Airway epithelial cell (primary cell): ENCODE results near the gene FLNC. TPM values are rescaled to one million over a fixed set of nuclear protein-coding genes. Genes with fewer than 3 reads are reported as not detected.

Experiments
- total RNA-seq: library from RNA; depleted of rRNA; stranded (reverse); fragments of >200 nt; gene quantifications from 2 replicates; pipeline ENCODE4 v1.2.3, GENCODE V29; 2015

FLNC gene, protein sequence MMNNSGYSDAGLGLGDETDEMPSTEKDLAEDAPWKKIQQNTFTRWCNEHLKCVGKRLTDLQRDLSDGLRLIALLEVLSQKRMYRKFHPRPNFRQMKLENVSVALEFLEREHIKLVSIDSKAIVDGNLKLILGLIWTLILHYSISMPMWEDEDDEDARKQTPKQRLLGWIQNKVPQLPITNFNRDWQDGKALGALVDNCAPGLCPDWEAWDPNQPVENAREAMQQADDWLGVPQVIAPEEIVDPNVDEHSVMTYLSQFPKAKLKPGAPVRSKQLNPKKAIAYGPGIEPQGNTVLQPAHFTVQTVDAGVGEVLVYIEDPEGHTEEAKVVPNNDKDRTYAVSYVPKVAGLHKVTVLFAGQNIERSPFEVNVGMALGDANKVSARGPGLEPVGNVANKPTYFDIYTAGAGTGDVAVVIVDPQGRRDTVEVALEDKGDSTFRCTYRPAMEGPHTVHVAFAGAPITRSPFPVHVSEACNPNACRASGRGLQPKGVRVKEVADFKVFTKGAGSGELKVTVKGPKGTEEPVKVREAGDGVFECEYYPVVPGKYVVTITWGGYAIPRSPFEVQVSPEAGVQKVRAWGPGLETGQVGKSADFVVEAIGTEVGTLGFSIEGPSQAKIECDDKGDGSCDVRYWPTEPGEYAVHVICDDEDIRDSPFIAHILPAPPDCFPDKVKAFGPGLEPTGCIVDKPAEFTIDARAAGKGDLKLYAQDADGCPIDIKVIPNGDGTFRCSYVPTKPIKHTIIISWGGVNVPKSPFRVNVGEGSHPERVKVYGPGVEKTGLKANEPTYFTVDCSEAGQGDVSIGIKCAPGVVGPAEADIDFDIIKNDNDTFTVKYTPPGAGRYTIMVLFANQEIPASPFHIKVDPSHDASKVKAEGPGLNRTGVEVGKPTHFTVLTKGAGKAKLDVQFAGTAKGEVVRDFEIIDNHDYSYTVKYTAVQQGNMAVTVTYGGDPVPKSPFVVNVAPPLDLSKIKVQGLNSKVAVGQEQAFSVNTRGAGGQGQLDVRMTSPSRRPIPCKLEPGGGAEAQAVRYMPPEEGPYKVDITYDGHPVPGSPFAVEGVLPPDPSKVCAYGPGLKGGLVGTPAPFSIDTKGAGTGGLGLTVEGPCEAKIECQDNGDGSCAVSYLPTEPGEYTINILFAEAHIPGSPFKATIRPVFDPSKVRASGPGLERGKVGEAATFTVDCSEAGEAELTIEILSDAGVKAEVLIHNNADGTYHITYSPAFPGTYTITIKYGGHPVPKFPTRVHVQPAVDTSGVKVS (N-terminal part only)
- total RNA-seq = 0.84 and 0.85 TPM in 2 replicates

DNA sequence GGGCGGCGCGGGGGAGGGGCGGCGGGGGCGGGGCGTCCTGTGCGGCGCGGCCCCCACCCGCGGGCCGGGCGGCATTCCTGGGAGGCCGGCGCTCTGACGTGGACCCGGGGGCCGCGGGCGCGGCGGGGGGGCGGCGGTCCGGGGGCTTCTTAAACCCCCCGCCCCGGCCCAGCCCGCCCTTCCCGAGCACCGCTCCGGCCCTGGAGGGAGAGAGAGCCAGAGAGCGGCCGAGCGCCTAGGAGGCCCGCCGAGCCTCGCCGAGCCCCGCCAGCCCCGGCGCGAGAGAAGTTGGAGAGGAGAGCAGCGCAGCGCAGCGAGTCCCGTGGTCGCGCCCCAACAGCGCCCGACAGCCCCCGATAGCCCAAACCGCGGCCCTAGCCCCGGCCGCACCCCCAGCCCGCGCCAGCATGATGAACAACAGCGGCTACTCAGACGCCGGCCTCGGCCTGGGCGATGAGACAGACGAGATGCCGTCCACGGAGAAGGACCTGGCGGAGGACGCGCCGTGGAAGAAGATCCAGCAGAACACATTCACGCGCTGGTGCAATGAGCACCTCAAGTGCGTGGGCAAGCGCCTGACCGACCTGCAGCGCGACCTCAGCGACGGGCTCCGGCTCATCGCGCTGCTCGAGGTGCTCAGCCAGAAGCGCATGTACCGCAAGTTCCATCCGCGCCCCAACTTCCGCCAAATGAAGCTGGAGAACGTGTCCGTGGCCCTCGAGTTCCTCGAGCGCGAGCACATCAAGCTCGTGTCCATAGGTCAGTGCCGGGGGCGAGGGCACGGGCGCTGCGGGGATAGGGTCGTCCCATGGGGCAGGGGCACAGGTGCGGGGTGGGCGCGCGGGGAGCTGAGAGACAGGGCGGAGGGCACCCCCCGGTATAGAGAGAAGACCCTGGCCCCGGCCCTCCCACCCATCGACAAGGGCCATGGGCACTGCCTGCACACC lies at the start of gene FLNC:
FLNC (plus strand) TSS at position 176 of the 947 bp plus-strand sequence; CDS start at position 408, 232 bp downstream.

DNA sequence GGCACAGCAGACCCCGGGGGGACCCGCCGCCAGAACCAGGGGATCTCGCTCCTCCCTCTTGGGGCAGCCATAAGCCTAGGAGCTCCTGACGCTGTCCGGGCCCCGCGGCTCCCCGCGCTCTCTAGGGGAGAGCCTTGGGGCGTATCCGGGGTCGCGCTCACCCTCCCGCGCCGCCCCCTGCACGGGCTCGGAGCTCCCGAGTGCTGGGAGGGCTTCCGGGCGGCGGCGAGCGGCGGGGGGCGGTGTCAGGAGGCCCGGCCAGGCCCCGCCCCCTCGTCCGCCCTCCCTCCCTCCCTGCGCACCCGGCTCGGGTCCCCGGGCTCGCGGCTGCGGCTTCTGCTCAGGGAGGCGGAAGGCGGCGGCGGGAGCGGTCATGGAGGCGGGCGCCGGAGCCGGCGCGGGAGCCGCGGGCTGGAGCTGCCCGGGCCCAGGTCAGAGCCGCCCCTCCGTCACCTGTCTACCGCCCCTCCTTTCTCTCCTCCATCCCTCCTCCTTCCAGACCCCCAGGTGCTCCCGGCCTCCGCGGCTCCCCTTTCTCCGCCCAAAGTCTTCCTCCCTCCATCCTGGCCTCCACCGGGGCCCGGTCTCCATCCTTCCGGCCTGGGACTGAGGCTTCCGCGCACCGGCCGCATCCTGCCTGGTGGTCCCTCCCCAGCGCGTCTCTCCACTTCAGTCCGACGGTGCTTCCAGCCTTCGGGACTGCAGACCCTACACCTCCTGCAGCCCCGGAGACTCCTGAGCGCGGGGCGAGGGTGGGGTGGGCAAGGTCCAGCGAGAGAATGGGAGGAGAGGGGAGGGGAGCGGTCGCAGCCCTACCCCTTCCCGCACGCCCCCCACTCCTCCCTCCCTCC lies 38.9 kb upstream of the FLNC start, which contains the start of gene CCDC136:
CCDC136 (plus strand) TSS at position 848 of the 851 bp plus-strand sequence. CDS start 444 bp downstream, outside the sequence.

DNA sequence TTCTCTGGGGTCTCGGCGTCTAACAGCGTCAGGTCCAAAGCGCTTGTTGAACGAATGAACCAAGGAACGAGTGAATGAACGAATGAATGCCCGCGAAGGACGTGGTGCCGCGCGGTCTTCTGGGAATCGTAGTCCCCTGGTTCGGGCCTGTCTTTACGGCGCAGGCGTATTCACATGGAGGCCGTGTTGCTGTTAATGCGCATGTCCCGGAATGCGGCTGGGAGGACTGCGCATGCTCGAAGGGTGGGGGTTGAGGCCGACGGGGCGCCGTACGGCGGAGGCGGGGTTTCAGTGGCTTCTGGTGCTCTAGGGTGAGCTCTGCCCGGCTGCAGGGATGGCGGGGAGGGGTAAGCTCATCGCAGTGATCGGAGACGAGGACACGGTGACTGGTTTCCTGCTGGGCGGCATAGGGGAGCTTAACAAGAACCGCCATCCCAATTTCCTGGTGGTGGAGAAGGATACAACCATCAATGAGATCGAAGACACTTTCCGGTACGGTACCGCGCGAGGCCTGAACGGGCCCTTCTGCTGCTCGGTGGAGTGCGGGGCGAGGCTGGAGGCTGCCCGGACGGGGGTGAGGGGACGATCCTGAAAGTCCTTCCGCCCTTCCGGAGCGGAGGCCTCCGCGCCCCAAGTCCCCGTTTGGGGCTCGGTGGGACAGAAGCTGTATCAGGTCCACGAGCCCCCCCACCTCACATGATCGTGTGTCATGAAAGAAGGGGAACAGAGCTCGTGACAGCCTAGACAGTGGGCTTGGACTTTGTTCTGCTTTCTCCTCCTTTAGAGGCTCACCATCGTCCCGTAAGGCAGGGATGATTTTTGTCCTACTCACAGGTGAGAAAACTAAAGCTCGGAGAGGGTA lies 32.6 kb downstream of the FLNC start, which contains the start of gene ATP6V1F:
ATP6V1F (plus strand) TSS at position 286 of the 862 bp plus-strand sequence; CDS start at position 335, 49 bp downstream.

Other genes starting within 250 kb of the FLNC start
- gene GARIN1A, start 158.1 kb upstream of the FLNC start, total RNA-seq = 0.21 TPM in 1 of 2 replicates, not detected in the other
- gene CALU, start 91.0 kb upstream of the FLNC start, total RNA-seq = 90.0 and 114 TPM in 2 replicates
- gene OPN1SW, start 54.6 kb upstream of the FLNC start, total RNA-seq = not detected in 2 replicates
- 0.14 and 0.35 TPM in 2 replicates for gene CCDC136, start 38.4 kb upstream of the FLNC start, total RNA-seq
- 129 and 178 TPM in 2 replicates for gene ATP6V1F, start 32.5 kb downstream of the FLNC start, total RNA-seq
- gene KCP, start 80.3 kb downstream of the FLNC start, total RNA-seq = 0.42 and 0.49 TPM in 2 replicates
- gene IRF5, start 107.5 kb downstream of the FLNC start, total RNA-seq = 16.3 and 19.5 TPM in 2 replicates
- 39.1 and 41.4 TPM in 2 replicates for gene TNPO3, start 224.7 kb downstream of the FLNC start, total RNA-seq